Astrocyte of the cerebellum (primary cell): Measurements from ENCODE around the gene CHORDC1.

Experiments
- DNase-seq: peaks from one replicate; pipeline ENCODE4 v3.0.0-alpha.2; 2011; ENCODE audit warnings: low read depth
- H3K4me3 ChIP-seq: 2 replicates; pipeline ENCODE4 v1.5.1; 2011; ENCODE audit warnings: mild to moderate bottlenecking, low read depth, low read length, moderate library complexity
- CTCF ChIP-seq: IDR thresholded peaks from 2 replicates; pipeline ENCODE4 v1.5.1; 2012; ENCODE audit warnings: low read length, low read depth, moderate library complexity, mild to moderate bottlenecking; ENCODE audit errors: missing control alignments
- in situ Hi-C: cut with HindIII; loops from 2 replicates; pipeline ENCODE4 v1.10.0; 2017; ENCODE audit warnings: low sequenced_read_pairs

Gene CHORDC1

GRCh38 chr11:90222459-90223247, at the start of gene CHORDC1:
Gene CHORDC1 (minus strand): TSS chr11:90223049. CDS start chr11:90222954, 95 bp downstream.
- H3K4me3 ChIP-seq = peak within 1 kb of the TSS; percentile 91
- in situ Hi-C loops = no loop called here
- TF ChIP-seq CTCF = no peak
- DNase-seq = peak; percentile 41

GRCh38 chr11:90257158-90257525, 34.3 kb upstream of the CHORDC1 start:
- in situ Hi-C loops = no loop called here
- no peak for TF ChIP-seq CTCF
- no peak for DNase-seq
- no peak overlapping the region for H3K4me3 ChIP-seq

- in situ Hi-C loops = no loop called here
- DNase-seq = no peak
- H3K4me3 ChIP-seq = no peak overlapping the region
- TF ChIP-seq CTCF = no peak
Observed at GRCh38 chr11:90256404-90257157, 33.7 kb upstream of the CHORDC1 start.

GRCh38 chr11:90254065-90254464, 31.2 kb upstream of the CHORDC1 start:
- no peak overlapping the region for H3K4me3 ChIP-seq
- in situ Hi-C loops = no loop called here
- TF ChIP-seq CTCF = no peak
- DNase-seq = no peak

GRCh38 chr11:90252053-90252452, 29.2 kb upstream of the CHORDC1 start:
- TF ChIP-seq CTCF = no peak
- H3K4me3 ChIP-seq = no peak overlapping the region
- in situ Hi-C loops = no loop called here
- DNase-seq = no peak

GRCh38 chr11:90251599-90251998, 28.8 kb upstream of the CHORDC1 start:
- no peak for TF ChIP-seq CTCF
- DNase-seq = no peak
- H3K4me3 ChIP-seq = no peak overlapping the region
- in situ Hi-C loops = no loop called here
